A673 (cell line): ENCODE data around the gene SMIM13.

Experiments
- CTCF ChIP-seq: fragments of 300-800, 200-600 bp; sonication (generic); conservative IDR thresholded peaks from 2 replicates; pipeline ENCODE4 v1.5.1; 2017; ENCODE audit warnings: low read depth, mild to moderate bottlenecking, antibody characterized with exemption, low read length, moderate library complexity, mixed read lengths
- EZH2 ChIP-seq: fragments of 200-600 bp; sonication (generic); IDR thresholded peaks from 2 replicates; pipeline ENCODE4 v1.6.1; 2017; ENCODE audit warnings: borderline replicate concordance, low read depth, mild to moderate bottlenecking, mixed read lengths, antibody characterized with exemption, low read length; ENCODE audit not compliant: poor library complexity, severe bottlenecking

GRCh38 chr6:11098004-11098403 lies 4.4 kb downstream of the SMIM13 start:
- TF ChIP-seq EZH2 (no peak), CTCF (no peak)
